HG03565 (cell line): ENCODE data around the gene ADH6.
"Not testable (repeated sequence)": the region's sequence is repeated elsewhere in the genome, so short reads cannot be mapped to it uniquely, and the experiment has no call there.

Source experiments
- ATAC-seq: cut with Tn5 transposase; IDR thresholded peaks from one replicate; pipeline ENCODE4 v1.9.1; 2021; ENCODE audit warnings: mild to moderate bottlenecking, moderate library complexity; ENCODE audit not compliant: unreplicated experiment

ADH6 gene

DNA sequence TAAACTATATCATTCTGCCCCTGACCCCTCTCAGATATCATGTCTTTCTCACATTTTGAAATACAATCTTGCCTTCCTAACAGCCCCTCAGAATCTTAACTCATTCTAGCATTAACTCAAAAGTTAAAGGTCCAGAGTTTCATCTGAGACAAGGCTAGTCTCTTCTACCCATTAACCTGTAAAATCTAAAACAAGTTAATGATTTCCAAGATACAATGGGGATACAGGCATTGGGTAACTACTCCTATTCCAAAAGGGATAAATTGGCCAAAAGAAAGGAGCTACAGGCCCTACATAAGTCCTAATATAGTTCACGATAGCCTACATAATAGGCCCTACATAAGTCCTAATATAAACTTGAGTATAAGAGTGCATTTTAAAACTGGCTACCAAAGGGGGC lies 18.9 kb downstream of the ADH6 start:
- no peak for ATAC-seq

DNA sequence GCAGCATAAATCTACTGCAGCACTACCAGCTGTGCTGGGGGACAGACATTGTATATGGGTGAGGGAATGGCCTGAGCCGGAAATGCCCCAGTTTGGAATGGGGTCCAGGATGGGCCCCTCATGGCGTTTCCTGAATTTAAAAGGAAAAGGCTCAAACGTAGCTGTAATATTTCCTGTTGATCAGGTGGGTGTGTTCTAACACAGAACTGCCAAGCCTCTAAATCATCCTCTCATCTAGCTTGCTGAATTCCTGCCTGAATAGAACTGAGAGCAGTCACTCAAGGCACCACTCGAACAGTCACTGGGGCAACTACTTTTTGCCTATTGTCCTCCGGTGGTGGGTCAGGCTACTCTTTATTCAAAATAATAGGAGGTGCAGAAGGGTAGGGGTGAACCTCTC lies 28.7 kb downstream of the ADH6 start:
- ATAC-seq, result no peak

GRCh38 chr4:99189900-99190299 lies 29.1 kb downstream of the ADH6 start:
- not testable (repeated sequence) for ATAC-seq

- no peak for ATAC-seq
Observed at GRCh38 chr4:99186029-99186428, 33.0 kb downstream of the ADH6 start.

- no peak for ATAC-seq
Observed at GRCh38 chr4:99185581-99185980, 33.5 kb downstream of the ADH6 start.

- no peak for ATAC-seq
Observed at GRCh38 chr4:99180382-99181070, 38.5 kb downstream of the ADH6 start.

GRCh38 chr4:99179626-99180025 lies 39.4 kb downstream of the ADH6 start:
- no peak for ATAC-seq

DNA sequence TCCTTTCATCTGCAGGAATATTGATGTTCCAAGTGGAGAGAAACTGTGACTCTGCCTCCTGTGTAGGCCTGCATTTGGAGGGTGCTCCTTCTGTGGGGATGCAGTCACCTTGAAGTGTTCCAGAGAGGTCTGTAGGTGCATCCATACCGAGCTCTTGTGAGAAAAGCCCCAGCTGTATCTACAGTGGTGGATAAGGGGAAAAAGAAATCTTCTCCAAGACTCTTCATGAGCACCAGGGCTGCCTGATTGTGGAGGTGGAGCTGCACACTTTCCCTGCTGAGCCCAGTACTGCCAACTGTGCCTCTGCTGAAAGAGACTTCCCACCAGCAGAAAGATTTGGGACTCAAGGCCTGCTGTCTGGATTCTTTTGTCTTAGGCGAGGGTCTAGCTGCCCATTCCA lies 39.9 kb downstream of the ADH6 start:
- ATAC-seq, result no peak

GRCh38 chr4:99166544-99166943 lies 52.5 kb downstream of the ADH6 start:
- ATAC-seq, result no peak

- ATAC-seq, result no peak
Observed at GRCh38 chr4:99165978-99166377, 53.1 kb downstream of the ADH6 start.

- ATAC-seq, result no peak
Observed at GRCh38 chr4:99161373-99162099, 57.5 kb downstream of the ADH6 start.

DNA sequence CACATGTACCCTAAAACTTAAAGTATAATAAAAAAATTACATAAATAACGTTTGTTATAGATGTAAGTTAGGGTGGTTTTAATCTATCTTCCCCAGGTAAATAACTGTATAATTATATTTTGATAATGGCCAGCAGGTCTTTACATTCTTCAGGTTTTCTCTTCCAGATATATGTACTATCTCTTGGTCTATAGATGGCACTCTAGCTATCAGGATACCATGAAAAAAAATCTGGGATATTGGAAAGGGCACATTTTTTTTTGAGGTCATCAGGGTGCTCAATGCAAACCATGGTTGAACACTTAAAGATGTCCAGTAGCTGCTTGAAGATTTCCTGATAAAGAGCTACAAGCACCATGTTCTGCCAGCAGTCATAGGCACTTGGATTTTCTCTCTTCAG lies 59.3 kb downstream of the ADH6 start:
- no peak for ATAC-seq

DNA sequence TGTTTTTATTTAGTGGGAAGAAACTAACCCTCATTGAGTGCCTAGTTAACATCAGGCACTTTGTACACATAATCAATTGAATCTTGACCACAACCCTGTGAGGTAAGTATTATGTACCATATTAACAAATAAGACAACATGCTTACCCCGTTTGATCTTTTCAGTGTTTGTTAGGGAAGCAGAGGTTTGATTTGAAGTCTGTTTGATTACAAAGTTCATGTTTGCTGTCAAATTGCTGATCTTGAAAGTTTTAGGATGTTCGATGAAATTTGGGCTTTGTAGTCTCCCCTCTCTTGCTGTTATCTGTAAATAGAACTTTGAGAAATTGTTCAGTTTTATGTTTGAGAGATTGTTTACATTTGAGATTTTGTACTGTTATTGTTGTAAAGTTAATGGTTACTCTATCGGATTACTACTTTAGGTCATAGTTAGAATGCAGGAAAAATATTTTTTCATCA lies 61.5 kb downstream of the ADH6 start:
- ATAC-seq, result no peak

DNA sequence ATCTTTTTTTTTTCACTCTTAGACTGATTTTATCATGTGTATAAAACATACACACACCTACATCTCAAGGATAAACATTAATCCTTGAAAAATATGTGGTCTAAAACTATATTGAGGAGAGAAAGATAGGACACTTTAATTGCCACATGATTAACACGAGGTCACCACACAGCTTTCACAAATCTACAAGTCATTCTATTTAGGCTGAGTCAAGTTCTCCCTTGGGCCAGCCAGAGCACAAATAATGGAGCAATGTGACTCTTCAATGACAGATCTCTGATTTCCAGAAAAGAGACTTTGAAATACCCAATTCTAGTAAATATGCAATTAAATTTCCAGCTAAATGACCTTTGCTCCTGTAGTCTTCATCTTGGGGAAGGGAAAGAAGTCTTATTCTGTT lies 62.1 kb downstream of the ADH6 start:
- no peak for ATAC-seq

DNA sequence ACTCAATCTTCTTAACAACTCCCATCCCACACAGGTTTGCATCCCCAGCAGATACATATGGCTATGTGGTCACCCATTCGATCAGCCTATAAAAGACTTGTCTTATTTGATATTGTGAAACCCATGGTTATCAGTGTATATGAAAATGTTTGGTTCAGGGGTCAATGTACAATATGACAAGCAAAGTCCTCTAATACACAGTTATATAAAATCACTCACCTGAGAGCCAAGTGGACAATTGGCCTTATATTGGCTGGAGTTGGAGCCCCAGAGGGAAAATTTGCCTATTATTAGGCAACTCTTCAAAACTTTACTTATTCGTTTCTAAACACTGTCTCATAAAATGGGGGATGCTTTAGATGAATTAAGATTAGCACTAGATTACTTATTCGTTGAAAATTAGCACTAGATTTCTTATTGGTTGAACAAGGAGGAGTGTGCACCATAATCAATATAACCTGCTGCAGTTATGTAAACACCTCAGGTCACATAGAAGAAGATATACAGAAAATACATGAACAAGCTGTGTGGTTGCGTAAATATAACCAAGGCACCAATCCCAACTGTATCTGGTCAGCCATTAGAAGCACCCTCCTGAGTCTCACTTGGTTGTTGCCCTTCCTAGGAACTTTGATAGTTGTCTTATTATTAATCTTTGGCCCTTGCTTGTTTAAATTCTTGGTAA lies 64.2 kb downstream of the ADH6 start:
- no peak for ATAC-seq
